ENCODE measurements around the gene CYP8B1.

DNA sequence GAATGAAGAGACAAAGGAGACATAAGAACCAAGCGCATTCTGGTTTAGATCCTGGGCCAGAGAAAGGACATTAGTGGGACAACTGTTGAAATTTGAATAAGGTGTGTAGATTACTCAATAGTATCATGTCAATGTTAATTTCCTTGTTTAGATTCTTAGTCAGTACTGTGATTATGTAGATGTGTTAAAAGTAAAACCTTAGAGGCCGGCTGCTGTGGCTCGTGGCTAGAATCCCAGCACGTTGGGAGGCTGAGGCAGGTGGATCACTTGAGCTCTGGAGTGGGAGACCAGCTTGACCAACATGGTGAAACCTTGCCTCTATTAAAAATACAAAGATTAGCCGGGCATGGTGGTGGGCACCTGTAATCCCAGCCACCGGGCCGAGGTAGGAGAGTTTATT is 26.7 kb downstream of the CYP8B1 start:
- TF ChIP-seq, protein P1, sequence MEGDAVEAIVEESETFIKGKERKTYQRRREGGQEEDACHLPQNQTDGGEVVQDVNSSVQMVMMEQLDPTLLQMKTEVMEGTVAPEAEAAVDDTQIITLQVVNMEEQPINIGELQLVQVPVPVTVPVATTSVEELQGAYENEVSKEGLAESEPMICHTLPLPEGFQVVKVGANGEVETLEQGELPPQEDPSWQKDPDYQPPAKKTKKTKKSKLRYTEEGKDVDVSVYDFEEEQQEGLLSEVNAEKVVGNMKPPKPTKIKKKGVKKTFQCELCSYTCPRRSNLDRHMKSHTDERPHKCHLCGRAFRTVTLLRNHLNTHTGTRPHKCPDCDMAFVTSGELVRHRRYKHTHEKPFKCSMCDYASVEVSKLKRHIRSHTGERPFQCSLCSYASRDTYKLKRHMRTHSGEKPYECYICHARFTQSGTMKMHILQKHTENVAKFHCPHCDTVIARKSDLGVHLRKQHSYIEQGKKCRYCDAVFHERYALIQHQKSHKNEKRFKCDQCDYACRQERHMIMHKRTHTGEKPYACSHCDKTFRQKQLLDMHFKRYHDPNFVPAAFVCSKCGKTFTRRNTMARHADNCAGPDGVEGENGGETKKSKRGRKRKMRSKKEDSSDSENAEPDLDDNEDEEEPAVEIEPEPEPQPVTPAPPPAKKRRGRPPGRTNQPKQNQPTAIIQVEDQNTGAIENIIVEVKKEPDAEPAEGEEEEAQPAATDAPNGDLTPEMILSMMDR (IDR thresholded peaks at IDR 0.05), result no peak
- no peak for TF ChIP-seq POLR2A (IDR thresholded peaks at IDR 0.05)

Measured in esophagus squamous epithelium (tissue), 4 donors.